COLO829 (cell line): Measurements from ENCODE around the gene BIRC6.
"Not testable (repeated sequence)": the region's sequence is repeated elsewhere in the genome, so short reads cannot be mapped to it uniquely, and the experiment has no call there.

Experiments used
- DNase-seq: peaks from one replicate; pipeline ENCODE4 v3.0.0; 2012; ENCODE audit warnings: low spot score

BIRC6 gene

DNA sequence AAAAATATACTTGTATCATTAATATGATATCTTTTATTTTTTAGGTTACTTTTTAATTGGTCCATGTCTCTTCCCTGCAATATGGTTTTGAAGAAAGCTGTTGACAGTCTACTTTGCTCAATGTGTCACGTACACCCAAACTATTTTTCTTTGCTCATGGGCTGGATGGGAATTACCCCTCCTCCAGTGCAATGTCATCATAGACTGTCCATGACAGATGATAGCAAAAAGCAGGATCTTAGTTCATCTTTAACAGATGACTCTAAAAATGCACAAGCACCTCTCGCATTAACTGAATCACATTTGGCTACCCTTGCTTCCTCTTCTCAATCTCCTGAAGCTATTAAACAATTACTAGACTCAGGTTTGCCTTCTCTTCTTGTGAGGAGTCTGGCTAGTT lies 158.1 kb downstream of the BIRC6 start:
- DNase-seq = no peak

DNA sequence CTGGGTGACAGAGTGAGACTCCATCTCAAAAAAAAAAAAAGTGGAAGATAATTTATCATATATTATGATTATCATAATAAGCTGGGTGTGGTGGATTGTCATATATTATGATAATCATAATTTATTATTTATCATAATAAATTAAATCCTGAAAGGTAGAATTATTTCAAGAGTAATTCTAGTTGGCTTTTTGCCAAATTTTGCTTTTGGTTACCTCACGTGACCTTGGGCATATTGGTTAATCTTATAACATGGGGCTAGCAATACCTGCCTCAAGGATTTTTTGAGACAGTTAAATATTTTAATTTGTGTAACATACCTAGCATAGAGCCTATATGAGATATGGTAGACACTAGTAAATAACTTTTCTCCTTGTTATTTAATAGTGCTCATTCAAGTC lies 159.7 kb downstream of the BIRC6 start:
- no peak for DNase-seq

DNA sequence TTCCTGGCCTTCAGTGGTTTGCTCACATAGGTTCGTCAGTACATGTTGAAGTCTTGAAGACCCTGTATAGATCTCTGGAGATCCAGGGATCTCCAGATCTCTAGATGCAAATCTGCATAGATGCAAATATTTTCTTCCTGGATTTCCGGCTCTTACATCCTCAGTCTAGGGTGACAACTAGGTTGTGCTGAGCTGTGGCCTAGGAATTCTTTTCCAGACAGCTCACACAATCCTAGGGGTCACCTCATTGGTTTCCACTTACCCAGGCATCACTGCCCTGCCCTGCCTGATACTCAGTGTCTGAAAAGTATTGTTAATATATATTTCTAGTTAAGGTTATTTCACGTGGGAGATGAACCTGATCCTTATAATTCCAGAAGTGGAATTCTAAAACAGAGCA lies 165.9 kb downstream of the BIRC6 start:
- no peak for DNase-seq

DNA sequence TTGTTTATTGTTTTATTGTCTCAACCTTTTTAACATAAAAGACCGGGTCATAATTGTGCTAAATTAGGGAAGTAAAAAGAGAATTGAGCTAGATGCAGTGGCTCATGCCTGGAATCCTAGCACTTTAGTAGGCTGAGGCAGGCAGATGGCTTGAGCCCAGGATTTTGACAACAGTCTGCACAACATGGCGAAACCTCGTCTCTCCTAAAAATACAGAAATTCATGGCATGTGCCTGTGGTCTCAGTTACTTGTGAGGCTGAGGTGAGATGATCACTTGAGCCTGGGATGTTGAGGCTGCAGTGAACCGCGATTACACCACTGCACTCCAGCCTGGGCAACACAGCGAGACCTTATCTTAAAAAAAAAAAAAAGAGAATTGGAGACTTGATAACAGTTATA lies 166.9 kb downstream of the BIRC6 start:
- no peak for DNase-seq

DNA sequence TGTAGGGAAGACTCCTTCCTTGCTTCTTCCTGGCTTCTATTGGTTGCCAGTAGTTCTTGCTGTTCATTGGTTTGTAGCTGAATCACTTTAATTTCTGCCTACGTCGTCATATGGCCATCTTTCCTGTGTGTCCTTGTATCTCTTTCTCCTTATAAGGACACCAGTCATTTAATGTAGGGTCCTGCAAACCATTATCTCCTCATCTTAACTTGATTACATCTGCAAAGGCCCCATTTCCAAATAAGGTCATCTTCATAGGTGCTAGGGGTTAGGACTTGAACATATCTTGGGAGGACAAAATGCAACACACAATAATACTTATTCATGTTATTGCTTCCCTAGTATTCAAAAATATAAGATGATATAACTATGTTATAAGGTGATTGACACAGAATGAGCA lies 175.5 kb downstream of the BIRC6 start:
- DNase-seq = no peak

DNA sequence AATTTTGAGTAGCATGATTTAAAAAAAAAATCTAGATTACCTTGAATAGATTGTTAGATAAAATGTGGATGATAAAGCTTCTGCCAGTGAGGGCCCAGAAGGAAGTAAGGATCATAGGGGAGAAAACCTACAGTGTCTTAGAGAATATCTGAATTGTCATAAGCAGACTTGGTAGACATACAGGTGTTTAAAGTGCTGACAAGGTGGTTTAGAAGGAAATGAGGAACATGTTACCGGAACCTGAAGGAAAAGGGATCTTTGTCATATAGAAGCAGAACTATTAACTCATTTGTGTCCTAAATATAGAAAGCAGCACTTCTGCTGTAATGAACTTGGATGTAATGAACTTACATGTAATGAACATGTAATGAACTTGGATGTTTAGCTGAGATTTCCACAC lies 176.1 kb downstream of the BIRC6 start:
- no peak for DNase-seq

DNA sequence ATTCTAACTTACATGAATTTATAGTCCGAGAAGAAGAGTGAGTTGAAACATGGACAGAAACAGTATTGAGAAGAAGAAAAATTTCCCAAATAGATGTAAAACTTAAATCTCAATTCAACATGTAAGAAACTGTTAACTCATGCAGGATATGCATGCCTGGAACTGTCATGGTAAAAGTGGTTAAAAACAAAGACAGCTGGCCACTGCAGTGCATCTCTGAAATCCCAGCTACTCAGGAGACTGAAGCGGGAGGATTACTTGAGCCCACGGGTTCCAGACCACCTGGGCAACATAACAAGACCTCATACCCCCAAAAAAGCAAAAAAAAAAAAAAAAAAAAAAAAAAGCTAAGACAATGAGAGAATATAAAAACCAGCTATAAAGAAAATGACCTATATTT lies 178.0 kb downstream of the BIRC6 start:
- no peak for DNase-seq

DNA sequence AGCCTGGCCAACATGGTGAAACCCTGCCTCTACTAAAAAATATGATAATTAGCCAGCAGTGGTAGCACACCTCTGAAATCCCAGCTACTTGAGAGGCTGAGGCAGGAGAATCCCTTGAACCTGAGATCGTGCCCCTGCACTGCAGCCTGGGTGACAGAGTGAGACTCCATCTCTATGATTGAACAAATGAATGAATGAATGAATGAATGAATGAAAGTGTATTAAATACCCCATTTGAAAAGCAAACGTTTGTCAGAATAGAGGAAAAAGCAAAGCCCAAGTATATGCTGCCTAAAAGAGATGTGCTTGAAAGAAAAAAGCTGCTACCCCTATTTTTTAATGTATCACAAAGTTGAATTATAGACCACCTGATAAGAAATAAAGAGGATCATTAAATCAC lies 181.9 kb downstream of the BIRC6 start:
- DNase-seq = no peak

DNA sequence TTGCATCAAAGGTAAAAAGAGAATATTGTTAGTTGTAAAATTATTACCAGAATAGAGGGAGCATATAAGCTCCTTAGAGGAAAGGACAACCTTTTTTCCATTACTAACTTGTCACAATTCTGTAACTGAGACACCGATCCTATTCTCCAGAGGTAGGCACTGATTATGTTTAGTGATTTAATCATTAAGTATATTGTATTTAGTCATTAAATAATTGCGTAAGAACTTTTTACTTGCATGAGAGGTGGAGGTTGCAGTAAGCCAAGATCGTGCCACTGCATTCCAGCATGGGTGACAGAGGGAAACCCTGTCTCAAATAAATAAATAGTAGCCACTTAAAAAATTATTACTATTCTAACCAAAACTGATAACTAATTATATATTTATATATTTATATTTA lies 195.7 kb downstream of the BIRC6 start:
- DNase-seq = not testable (repeated sequence)

DNA sequence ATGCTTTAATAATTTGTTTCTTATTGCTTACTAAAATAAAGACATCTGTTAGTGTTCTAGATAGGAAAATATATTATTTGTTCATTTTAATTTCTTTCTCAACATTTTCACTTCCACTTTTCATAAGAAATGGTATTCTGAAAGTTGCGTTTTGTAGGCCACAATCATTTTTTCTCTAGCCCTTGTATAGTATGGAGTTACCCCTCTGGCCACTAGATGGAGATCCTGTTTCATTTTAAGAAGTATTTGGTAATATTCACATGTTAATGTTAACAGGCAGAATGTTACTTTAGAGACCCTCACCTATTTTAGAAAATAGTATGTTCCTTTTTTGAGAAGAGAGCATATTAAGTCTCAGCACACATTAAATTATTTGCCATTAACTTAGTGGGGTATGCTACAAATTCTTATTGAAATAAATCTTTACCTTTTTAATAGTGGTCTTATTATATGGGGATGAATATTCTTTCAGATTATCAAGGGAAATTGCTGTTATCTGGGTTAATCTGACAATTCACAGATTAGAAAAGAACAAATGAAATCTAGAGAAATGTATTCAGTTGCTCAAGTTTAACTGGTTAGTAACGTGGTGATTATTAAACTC lies 197.1 kb downstream of the BIRC6 start:
- DNase-seq = peak; percentile 35

DNA sequence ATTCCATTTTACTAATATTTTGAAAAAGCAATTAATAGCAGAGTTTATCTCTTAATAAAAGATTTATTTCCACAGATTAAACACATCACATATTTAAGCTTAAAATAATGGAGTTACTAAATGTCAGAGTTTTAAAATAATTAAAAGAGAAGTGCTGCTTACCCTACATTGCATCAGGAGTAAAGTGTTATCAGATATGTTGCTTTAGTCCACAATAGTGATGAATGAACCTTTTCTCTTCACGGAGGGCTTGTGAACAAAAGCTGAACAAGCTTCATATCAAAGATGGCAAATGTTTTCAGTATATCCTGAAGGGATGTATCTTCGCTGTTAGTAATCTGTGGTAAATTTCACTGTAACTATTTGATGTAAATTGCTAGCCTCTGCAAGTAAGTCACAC lies 201.7 kb downstream of the BIRC6 start:
- DNase-seq = peak; percentile 69

DNA sequence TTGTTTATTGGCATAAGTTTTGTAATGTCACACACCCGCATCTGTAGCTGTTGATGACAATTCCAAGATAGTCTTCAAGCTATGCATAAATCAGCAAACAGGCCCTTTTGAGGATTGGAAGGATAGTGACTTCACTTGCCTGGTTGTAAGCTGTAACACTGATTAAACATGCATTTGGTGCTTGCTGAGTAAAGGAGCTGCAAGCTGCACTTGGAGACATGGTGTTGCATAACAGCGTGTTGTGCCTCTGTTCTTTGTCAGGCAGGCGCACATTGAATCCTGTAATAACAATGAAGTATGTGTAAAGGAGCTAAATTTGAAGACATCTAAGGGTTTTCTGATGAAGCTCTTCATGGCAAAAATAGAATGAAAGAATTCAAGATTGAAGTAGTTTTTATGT lies 202.3 kb downstream of the BIRC6 start:
- DNase-seq = peak; percentile 54

DNA sequence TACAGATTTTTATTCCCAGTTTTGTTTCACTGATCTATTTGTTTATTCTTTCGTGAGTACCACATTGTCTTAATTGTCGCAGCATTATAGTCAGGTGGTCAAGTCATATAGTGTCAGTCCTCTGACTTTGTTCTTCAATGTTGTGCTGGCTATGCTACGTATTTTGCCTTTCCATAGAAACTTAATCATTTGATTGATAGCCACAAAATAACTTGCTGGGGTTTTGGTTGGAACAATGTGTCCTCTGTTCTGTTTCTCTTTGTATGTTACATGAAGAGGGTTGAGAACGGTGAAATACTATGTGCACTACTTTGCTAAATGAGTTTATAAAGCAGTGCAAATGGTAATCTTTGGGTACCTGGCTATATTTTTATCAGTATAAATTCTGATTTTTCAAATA lies 206.1 kb downstream of the BIRC6 start:
- peak; percentile 63 for DNase-seq

DNA sequence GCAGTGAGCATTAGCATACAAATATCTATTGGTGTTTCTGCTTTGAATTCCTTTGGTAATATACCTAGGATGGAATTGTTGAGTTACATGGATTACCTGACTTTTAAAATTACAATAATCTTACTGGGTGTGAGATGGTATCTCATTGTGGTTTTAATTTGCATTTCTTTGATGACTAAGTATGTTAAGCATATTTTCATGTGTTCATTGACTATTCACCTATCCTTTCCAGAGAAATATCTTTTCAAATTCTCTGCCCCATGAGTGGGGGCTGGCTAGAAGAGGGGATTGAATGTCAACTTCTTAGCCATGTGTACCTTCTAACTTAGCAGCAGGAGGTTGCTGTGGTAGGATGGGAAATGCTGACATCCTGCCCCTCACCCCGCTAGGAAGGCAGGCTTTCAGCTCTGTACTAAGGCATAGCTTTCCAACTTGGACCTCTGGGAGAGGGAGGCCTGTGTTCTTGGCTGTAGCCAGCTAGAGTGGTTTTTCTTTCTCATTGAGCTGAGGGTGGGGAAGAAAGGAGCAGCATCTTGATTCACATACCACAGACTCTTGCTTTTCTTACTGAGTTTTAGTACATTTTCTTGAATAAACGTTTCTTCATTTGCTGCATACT lies 207.7 kb downstream of the BIRC6 start:
- DNase-seq = no peak

DNA sequence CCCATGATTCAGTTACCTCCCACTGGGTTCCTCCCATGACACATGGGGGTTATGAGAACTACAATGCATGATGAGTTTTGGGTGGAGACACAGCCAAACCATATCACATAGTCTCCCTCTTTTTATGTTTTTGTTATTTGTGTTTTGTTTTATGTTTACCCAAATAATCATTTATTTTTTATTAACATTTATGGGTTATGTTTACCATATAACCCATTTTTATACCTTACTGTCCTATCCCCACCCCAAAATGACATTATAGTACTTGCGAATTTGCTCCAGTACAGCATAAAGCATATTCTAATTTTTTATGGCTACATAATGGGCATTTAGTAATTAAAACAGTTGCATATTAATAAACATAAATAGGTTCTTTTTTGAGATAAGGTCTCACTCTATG lies 209.1 kb downstream of the BIRC6 start:
- DNase-seq = no peak

DNA sequence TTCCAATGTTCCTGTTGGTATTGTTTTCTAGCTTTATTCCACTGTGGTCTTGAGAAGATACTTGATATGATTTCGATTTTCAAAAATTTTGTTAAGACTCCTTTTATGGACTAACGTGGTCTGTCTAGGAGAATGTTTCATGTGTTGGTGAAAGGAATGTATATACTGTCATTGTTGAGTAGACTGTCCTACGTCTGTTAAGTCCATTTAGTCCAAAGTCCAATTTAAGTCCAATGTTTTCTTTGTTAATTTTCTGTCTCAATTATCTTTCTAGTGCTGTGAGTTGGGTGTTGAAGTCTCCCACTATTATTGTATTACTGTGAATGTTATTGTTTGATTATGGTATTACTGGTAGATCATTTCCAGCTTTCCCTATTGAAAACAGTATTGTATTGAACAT lies 215.2 kb downstream of the BIRC6 start:
- no peak for DNase-seq

DNA sequence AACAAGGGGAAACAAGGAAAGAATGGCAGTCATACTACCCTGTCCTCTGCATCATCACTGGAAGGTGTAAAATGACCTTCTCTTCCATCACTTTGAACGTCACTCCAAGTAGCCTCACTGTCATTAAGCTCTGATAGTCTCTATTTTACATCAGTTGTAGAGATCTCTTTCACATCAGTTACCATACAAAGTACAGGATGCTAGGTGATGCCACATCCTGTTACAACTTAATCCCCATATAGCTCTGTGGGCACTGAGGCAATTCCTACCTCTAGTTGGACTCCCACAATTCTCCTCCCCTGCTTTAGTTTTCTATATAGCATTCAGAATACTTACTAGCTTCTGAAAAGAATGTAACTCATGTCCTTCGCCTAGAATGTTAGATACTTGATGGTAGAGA lies 215.9 kb downstream of the BIRC6 start:
- DNase-seq = no peak

DNA sequence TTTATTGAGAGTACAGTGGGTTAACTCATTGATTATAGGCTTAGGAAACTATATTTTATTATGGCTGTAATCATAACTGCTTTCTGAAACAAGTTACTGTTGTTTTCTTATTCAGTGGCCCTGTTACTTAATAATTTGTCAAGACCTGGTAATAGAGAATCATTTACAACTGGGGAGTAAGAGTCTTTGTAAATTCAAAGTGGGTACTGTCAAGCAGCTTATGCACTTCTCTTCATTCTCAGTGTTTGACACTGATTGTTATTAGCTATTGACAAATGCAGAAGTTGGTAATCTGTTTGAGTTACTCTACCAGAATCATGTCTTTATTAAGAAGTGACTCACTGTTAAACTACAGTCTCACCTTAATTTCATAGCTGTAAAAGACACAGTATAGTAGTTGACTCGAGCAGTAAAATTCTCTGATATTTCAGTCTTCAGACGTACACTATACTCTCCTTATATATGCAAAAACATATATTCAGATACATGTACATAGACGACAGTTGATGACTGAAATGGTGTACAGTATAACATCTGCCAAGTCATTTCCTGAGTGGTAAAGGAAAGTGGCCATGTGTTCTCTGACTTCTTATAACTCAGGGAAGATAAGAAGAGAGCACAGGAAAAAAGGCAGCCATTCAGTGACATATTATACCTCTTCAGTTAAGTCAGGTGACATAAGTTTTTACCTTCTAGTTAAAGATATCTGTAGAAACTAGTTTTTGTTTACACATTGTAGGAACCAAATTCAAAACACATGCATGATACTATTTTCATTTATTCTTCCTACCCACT lies 235.0 kb downstream of the BIRC6 start:
- peak; percentile 13 for DNase-seq

DNA sequence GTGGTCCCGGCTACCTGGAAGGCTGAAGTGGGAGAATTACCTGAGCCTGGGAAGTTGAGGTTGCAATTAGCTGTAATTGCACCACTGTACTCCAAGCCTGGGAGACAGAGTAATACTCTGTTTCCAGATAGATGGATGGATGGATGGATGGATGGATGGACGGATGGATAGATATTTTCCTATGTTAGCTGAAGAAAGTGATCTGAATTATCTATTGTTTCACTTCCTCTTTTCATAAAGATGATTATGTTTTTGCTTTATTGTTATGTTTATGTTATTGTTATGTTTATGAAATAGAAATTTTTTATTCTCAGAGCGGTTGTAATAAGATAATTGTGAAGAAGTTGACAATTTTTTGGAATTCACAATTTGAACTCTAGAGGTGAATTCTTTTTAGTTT lies 237.8 kb downstream of the BIRC6 start:
- no peak for DNase-seq

DNA sequence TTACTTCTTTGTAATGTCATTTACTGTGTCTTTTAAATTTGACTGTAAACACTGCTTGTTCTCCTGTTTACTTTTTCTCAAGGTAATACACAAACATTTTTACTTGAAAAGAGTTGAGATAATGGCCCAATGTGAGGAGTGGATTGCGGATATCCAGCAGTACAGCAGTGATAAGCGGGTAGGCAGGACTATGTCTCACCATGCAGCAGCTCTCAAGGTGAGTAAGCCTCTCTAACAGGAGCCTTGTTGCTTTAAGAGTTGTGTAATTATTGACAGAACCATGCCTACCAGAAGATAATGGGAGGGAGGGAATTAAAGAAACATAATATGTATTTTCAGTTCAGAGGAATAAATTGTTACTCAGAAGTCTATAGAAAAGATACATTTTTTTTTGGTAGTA lies 254.5 kb downstream of the BIRC6 start:
- no peak for DNase-seq

DNA sequence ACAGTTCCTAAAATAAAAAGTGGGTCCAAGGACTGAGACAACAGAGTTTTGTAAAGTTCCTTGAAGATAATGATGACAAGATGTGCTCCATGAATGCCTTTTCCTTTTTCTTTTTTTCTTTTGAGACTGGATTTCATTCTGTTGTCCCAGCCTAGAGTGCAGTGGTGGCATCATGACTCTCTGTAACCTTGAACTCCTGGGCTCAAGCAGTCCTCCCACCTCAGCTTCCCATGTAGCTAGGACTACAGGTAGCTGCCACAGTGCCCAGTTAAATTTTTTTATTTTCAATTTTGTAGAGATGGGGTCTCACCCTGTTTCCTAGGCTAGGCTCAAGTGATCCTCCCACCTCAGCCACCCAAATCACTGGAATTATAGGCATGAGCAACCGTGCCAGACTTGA lies 254.9 kb downstream of the BIRC6 start:
- no peak for DNase-seq

DNA sequence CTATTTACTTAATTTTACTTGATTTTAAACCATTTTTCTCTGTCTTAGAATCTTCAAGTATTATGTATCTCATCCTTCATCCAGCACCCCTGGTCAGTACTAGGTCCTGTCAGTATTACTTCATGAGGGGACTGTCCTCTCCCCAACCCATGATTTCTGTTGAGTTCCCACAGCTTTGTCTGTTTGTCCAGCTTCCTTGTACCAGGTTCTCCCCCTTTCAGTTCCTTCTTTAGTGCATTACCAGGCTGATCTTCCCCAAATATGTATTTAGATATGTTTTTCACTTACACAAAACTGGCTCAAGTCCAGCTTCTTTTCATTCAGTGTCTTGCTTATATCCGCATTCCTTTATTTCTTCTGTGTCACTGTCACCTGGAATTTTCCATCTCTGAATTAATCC lies 257.3 kb downstream of the BIRC6 start:
- no peak for DNase-seq

DNA sequence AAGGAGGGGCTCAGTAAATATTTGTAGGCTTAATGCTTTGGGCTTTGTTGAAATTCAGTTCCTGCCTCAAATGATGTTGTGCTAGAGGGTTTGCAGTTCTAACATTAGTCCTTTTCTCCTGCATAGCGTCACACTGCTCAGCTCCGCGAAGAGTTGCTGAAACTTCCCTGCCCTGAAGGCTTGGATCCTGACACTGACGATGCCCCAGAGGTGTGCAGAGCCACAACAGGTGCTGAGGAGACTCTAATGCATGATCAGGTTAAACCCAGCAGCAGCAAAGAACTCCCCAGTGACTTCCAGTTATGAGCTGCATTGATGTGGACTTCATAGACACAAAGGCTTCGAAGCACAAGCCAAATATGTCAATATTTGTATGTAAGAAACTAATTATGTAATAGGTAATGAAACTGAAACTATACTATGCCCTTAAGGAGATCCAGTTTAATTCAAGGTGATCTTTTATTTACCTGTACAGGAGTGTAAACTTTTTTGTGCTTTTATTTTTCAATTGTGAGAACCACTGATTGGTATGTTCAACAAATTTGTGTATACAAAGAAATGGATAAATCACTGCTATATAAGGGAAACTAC lies 260.9 kb downstream of the BIRC6 start:
- no peak for DNase-seq
